Activated CD4-positive, alpha-beta T cell treated with anti-CD3 and anti-CD28 coated beads, Interleukin-2, amount 50 U/mL, for 1 hour (primary cell): Measurements from ENCODE around the gene NADSYN1.

ENCODE experiments used
- DNase-seq: peaks from one replicate; pipeline ENCODE4 v3.0.0-alpha.2; 2020

The NADSYN1 gene

GRCh38 chr11:71433648-71434450 lies 19.2 kb upstream of the NADSYN1 start:
- DNase-seq = no peak

GRCh38 chr11:71434576-71435130 lies 18.4 kb upstream of the NADSYN1 start:
- DNase-seq = no peak

- no peak for DNase-seq
Measured at GRCh38 chr11:71435278-71435951, 17.6 kb upstream of the NADSYN1 start.

GRCh38 chr11:71436861-71437260 lies 16.1 kb upstream of the NADSYN1 start:
- no peak for DNase-seq

- DNase-seq = no peak
Measured at GRCh38 chr11:71437399-71437798, 15.6 kb upstream of the NADSYN1 start.

- DNase-seq = no peak
Measured at GRCh38 chr11:71437879-71438278, 15.1 kb upstream of the NADSYN1 start.

- DNase-seq = no peak
Measured at GRCh38 chr11:71438650-71439049, 14.4 kb upstream of the NADSYN1 start.

GRCh38 chr11:71440021-71440755 lies 12.8 kb upstream of the NADSYN1 start:
- no peak for DNase-seq

- DNase-seq = no peak
Measured at GRCh38 chr11:71441251-71441650, 11.8 kb upstream of the NADSYN1 start.

- no peak for DNase-seq
Measured at GRCh38 chr11:71442123-71442522, 10.9 kb upstream of the NADSYN1 start.

GRCh38 chr11:71442880-71443279 lies 10.1 kb upstream of the NADSYN1 start:
- DNase-seq = no peak

- DNase-seq = no peak
Measured at GRCh38 chr11:71443736-71444445, 9.1 kb upstream of the NADSYN1 start.

- no peak for DNase-seq
Measured at GRCh38 chr11:71444811-71445210, 8.2 kb upstream of the NADSYN1 start.

- no peak for DNase-seq
Measured at GRCh38 chr11:71446150-71446549, 6.9 kb upstream of the NADSYN1 start.

- no peak for DNase-seq
Measured at GRCh38 chr11:71446942-71447688, 5.9 kb upstream of the NADSYN1 start.

GRCh38 chr11:71447791-71448256 lies 5.2 kb upstream of the NADSYN1 start:
- peak; percentile 29 for DNase-seq

- DNase-seq = peak; percentile 89
Measured at GRCh38 chr11:71448257-71449171, 4.5 kb upstream of the NADSYN1 start, which contains the start of gene DHCR7. TSS of gene DHCR7 (minus strand) at chr11:71448393. CDS start at chr11:71444952, 3,441 bp downstream.

GRCh38 chr11:71449596-71449995 lies 3.4 kb upstream of the NADSYN1 start:
- no peak for DNase-seq

GRCh38 chr11:71450507-71450906 lies 2.5 kb upstream of the NADSYN1 start:
- DNase-seq = no peak

GRCh38 chr11:71450939-71451338 lies 2.1 kb upstream of the NADSYN1 start:
- DNase-seq = no peak
